HCT116 (cell line): Measurements from ENCODE around the gene CNTNAP5. TPM values are rescaled to one million over a fixed set of nuclear protein-coding genes. Genes with fewer than 3 reads are reported as not detected.

ENCODE experiments used
- ATAC-seq: fragments of 200-7000 bp; cut with Tn5 transposase; 2 replicates; pipeline ENCODE4 v1.9.1; 2020; ENCODE audit warnings: mild to moderate bottlenecking, moderate library complexity
- BruUV-seq: library from RNA; stranded (reverse); fragments of 400-500 nt; replicated peaks from 2 replicates; lab custom pipeline; 2021; lab: Mats Ljungman, UMichigan
- CTCF ChIA-PET: fragments of 300-600 bp; sonication (Branson Sonifier 250); formaldehyde crosslinking; loops from one replicate; lab custom pipeline; 2021; ENCODE audit warnings: antibody characterized with exemption; lab: Charles Lee
- POLR2A ChIA-PET: fragments of 300-600, 350-600 bp; sonication (Branson Sonifier 250); formaldehyde crosslinking; loops from one replicate; lab custom pipeline; 2021; ENCODE audit warnings: antibody characterized with exemption; lab: Charles Lee
- RAD21 ChIA-PET, 2 experiments: fragments of 300-600 bp; sonication (Branson Sonifier 250); formaldehyde crosslinking; loops; one replicate each; lab custom pipeline; 2023; ENCODE audit warnings: low total read pairs in 2 of 2; ENCODE audit not compliant: uncharacterized antibody in 2 of 2, unreplicated experiment in 2 of 2, low non-redundant PET in 1 of 2; lab: Charles Lee
- DNase-seq: peaks from one replicate; pipeline ENCODE4 v3.0.0-alpha.2; 2010; ENCODE audit warnings: low read depth, low spot score
- H2AFZ ChIP-seq: fragments of 200-600 bp; shearing (Covaris generic), sonication (generic); 2 replicates; pipeline ENCODE4 v1.6.1; 2017; ENCODE audit warnings: low read depth, mixed run types, mixed read lengths, antibody characterized with exemption, low read length; ENCODE audit not compliant: poor library complexity, severe bottlenecking
- H3K27ac ChIP-seq: 2 replicates; pipeline ENCODE4 v1.5.1; 2012; ENCODE audit warnings: low read depth, low read length
- H3K27me3 ChIP-seq: fragments of 200-600 bp; sonication (generic); 2 replicates; pipeline ENCODE4 v1.6.1; 2016; ENCODE audit warnings: mixed run types, low read length, mixed read lengths; ENCODE audit not compliant: insufficient read depth
- H3K36me3 ChIP-seq, 2 experiments: fragments of 200-500 bp in 1 of 2; fragments of 200-600 bp in 1 of 2; sonication (Bioruptor generic) in 1 of 2; sonication (generic) in 1 of 2; 2 replicates each; pipeline versions ENCODE4 v1.5.1 to v1.6.1; 2014 to 2016; ENCODE audit warnings: low read length in 2 of 2, inconsistent platforms in 1 of 2, mixed read lengths in 1 of 2, mixed run types in 1 of 2; ENCODE audit not compliant: insufficient read depth in 2 of 2, control insufficient read depth in 1 of 2
- H3K4me1 ChIP-seq, 2 experiments: fragments of 200-600 bp in 1 of 2; sonication (generic) in 1 of 2; 2 replicates each; pipeline versions ENCODE4 v1.5.1 to v1.6.1; 2012 to 2017; ENCODE audit warnings: low read length in 2 of 2, inconsistent platforms in 1 of 2, mild to moderate bottlenecking in 1 of 2, mixed read lengths in 1 of 2, mixed run types in 1 of 2, moderate library complexity in 1 of 2; ENCODE audit not compliant: insufficient read depth in 2 of 2, control insufficient read depth in 1 of 2
- H3K4me2 ChIP-seq: fragments of 200-600 bp; sonication (generic); 2 replicates; pipeline ENCODE4 v1.6.1; 2017; ENCODE audit warnings: mixed run types, low read length, mixed read lengths
- H3K4me3 ChIP-seq, 2 experiments: fragments of 200-600 bp in 1 of 2; sonication (generic) in 1 of 2; replicated peaks in 1 of 2; 2 replicates each; pipeline ENCODE4 v1.5.1; 2011 to 2016; ENCODE audit warnings: low read length in 2 of 2, control low read depth in 1 of 2, low read depth in 1 of 2, mild to moderate bottlenecking in 1 of 2, mixed read lengths in 1 of 2, mixed run types in 1 of 2
- H3K79me2 ChIP-seq: fragments of 200-600 bp; sonication (generic); 2 replicates; pipeline ENCODE4 v1.6.1; 2017; ENCODE audit warnings: mild to moderate bottlenecking, mixed run types, low read length, moderate library complexity, mixed read lengths; ENCODE audit not compliant: insufficient read depth
- H3K9ac ChIP-seq: fragments of 200-600 bp; sonication (generic); 2 replicates; pipeline ENCODE4 v1.6.1; 2016; ENCODE audit warnings: low read length, mixed read lengths
- H3K9me2 ChIP-seq: fragments of 200-600 bp; sonication (generic), shearing (Covaris generic); 2 replicates; pipeline ENCODE4 v1.6.1; 2017; ENCODE audit warnings: mixed run types, mild to moderate bottlenecking, moderate library complexity; ENCODE audit not compliant: insufficient read depth
- H3K9me3 ChIP-seq, 2 experiments: fragments of 200-500 bp in 1 of 2; fragments of 200-600 bp in 1 of 2; sonication (Bioruptor generic) in 1 of 2; sonication (generic) in 1 of 2; 2 replicates each; pipeline ENCODE4 v1.6.1; 2014 to 2017; ENCODE audit warnings: low read length in 2 of 2, mixed read lengths in 2 of 2, inconsistent platforms in 1 of 2, low read depth in 1 of 2, mild to moderate bottlenecking in 1 of 2, mixed run types in 1 of 2, moderate library complexity in 1 of 2; ENCODE audit not compliant: control insufficient read depth in 1 of 2, insufficient read depth in 1 of 2
- H4K20me1 ChIP-seq: fragments of 200-600 bp; sonication (generic), shearing (Covaris generic); 2 replicates; pipeline ENCODE4 v1.6.1; 2017; ENCODE audit warnings: mixed run types, mild to moderate bottlenecking, moderate library complexity; ENCODE audit not compliant: insufficient read depth
- ATF3 ChIP-seq: IDR thresholded peaks from 2 replicates; pipeline ENCODE4 v1.6.1; 2012
- CBX3 ChIP-seq: IDR thresholded peaks from 2 replicates; pipeline ENCODE4 v1.6.1; 2012; ENCODE audit warnings: low read depth
- ELF1 ChIP-seq: IDR thresholded peaks from 2 replicates; pipeline ENCODE4 v1.6.1; 2012; ENCODE audit warnings: low read depth, borderline replicate concordance
- EZH2 ChIP-seq: fragments of 200-600 bp; sonication (generic); IDR thresholded peaks from 2 replicates; pipeline ENCODE4 v1.6.1; 2017; ENCODE audit warnings: antibody characterized with exemption, mixed run types
- EZH2phosphoT487 ChIP-seq: fragments of 200-600 bp; IDR thresholded peaks from 2 replicates; pipeline ENCODE4 v1.6.1; 2018; ENCODE audit warnings: antibody characterized with exemption, borderline replicate concordance
- MAX ChIP-seq: IDR thresholded peaks from 2 replicates; pipeline ENCODE4 v1.6.1; 2012
- POLR2A ChIP-seq: IDR thresholded peaks from 2 replicates; pipeline ENCODE4 v1.7.0; 2011; ENCODE audit warnings: borderline replicate concordance; ENCODE audit not compliant: insufficient read depth, insufficient read length; ENCODE audit errors: extremely low read depth
- POLR2AphosphoS5 ChIP-seq: IDR thresholded peaks from 2 replicates; pipeline ENCODE4 v1.6.1; 2011; ENCODE audit warnings: mild to moderate bottlenecking, low read depth, low read length, moderate library complexity
- REST ChIP-seq: IDR thresholded peaks from 2 replicates; pipeline ENCODE4 v1.6.1; 2012; ENCODE audit warnings: low read depth
- SIN3A ChIP-seq: IDR thresholded peaks from 2 replicates; pipeline ENCODE4 v1.6.1; 2012; ENCODE audit warnings: low read depth
- SP1 ChIP-seq: IDR thresholded peaks from 2 replicates; pipeline ENCODE4 v1.6.1; 2012; ENCODE audit warnings: low read depth
- YY1 ChIP-seq: IDR thresholded peaks from 2 replicates; pipeline ENCODE4 v1.6.1; 2011; ENCODE audit warnings: low read length, low read depth, moderate library complexity, mild to moderate bottlenecking; ENCODE audit not compliant: insufficient replicate concordance; ENCODE audit errors: extremely low read depth
- ZFX ChIP-seq: fragments of 450-650 bp; IDR thresholded peaks from 2 replicates; pipeline ENCODE4 v1.6.1; 2017
- ZNF274 ChIP-seq: fragments of 200-500 bp; sonication (Bioruptor generic); IDR thresholded peaks from 2 replicates; pipeline ENCODE4 v1.6.1; 2014; ENCODE audit warnings: mild to moderate bottlenecking, low read depth, low read length, inconsistent platforms
- intact Hi-C: fragments of 100-400 bp; cut with micrococcal nuclease; formaldehyde crosslinking; loops from 2 replicates; pipeline ENCODE4 v1.10.0; 2022
- total RNA-seq: library from RNA; stranded (reverse); gene quantifications from one replicate; pipeline ENCODE4 v1.2.1, GENCODE V29; 2021; ENCODE audit not compliant: unreplicated experiment
- TF ChIP-seq, protein P1 (sequence below), 3 experiments: fragments of 200-600 bp in 1 of 3; sonication (generic) in 1 of 3; IDR thresholded peaks in 2 of 3; conservative IDR thresholded peaks in 1 of 3; 2 replicates each; pipeline ENCODE4 v1.5.1; 2012 to 2017; ENCODE audit warnings: low read depth in 2 of 3, low read length in 2 of 3, antibody characterized with exemption in 1 of 3, borderline replicate concordance in 1 of 3, control low read depth in 1 of 3, mild to moderate bottlenecking in 1 of 3, mixed read lengths in 1 of 3, mixed run types in 1 of 3, moderate library complexity in 1 of 3; ENCODE audit not compliant: insufficient read depth in 1 of 3

Gene CNTNAP5
- total RNA-seq, 1 experiment from 2014 or later = not detected

- H3K9me2 ChIP-seq = no peaks in the 10 kb centered on the region
- no peaks in the 10 kb centered on the region for H3K79me2 ChIP-seq
- CTCF ChIA-PET = no interaction called here
- no peaks in the 10 kb centered on the region for H3K36me3 ChIP-seq
- BruUV-seq = no TSS peak
- DNase-seq = no peak
- H3K27me3 ChIP-seq = no peaks in the 10 kb centered on the region
- no peak for TF ChIP-seq ELF1
- TF ChIP-seq EZH2 = no peak
- no peak for TF ChIP-seq POLR2AphosphoS5
- no peak for TF ChIP-seq EZH2phosphoT487
- TF ChIP-seq SIN3A = no peak
- TF ChIP-seq ZNF274 = no peak
- no peak for TF ChIP-seq ATF3
- TF ChIP-seq ZFX = no peak
- no peak for TF ChIP-seq REST
- TF ChIP-seq, protein P1, sequence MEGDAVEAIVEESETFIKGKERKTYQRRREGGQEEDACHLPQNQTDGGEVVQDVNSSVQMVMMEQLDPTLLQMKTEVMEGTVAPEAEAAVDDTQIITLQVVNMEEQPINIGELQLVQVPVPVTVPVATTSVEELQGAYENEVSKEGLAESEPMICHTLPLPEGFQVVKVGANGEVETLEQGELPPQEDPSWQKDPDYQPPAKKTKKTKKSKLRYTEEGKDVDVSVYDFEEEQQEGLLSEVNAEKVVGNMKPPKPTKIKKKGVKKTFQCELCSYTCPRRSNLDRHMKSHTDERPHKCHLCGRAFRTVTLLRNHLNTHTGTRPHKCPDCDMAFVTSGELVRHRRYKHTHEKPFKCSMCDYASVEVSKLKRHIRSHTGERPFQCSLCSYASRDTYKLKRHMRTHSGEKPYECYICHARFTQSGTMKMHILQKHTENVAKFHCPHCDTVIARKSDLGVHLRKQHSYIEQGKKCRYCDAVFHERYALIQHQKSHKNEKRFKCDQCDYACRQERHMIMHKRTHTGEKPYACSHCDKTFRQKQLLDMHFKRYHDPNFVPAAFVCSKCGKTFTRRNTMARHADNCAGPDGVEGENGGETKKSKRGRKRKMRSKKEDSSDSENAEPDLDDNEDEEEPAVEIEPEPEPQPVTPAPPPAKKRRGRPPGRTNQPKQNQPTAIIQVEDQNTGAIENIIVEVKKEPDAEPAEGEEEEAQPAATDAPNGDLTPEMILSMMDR (IDR thresholded peaks at IDR 0.05 in 2 of 3, conservative IDR thresholded peaks at IDR 0.05 in 1 of 3; ENCODE audit: borderline replicate concordance in 1 of 3, insufficient read depth in 1 of 3, low read depth in 2 of 3, low read length in 2 of 3) = no peak
- no peak for TF ChIP-seq POLR2A
- TF ChIP-seq CBX3 = no peak
- no peak for TF ChIP-seq MAX
- no peak for TF ChIP-seq YY1
- TF ChIP-seq SP1 = no peak
- ATAC-seq = no peak
- no peak overlapping the region for H3K27ac ChIP-seq
- POLR2A ChIA-PET = no interaction called here
- no peaks in the 10 kb centered on the region for H4K20me1 ChIP-seq
- H3K9ac ChIP-seq = no peak overlapping the region
- H3K4me3 ChIP-seq = no peak overlapping the region
- no peaks in the 10 kb centered on the region for H3K4me1 ChIP-seq
- RAD21 ChIA-PET = no interaction called here
- no peak overlapping the region for H3K4me2 ChIP-seq
- H2AFZ ChIP-seq = no peak overlapping the region
- intact Hi-C loops = no loop called here
- H3K9me3 ChIP-seq = peaks cover 4 to 7% of the 10 kb centered on the region in 2 experiments; a peak in 3 of 4 replicates
These were observed 683.6 kb downstream of the CNTNAP5 start for GRCh38 chr2:124708661-124709060.
